Keratinocyte (primary cell): ENCODE measurements around the gene ANAPC15.

Experiments
- EZH2 ChIP-seq: IDR thresholded peaks from one replicate; pipeline ENCODE4 v1.6.1; 2012; ENCODE audit warnings: inconsistent platforms, mild to moderate bottlenecking, low read length, moderate library complexity
- TF ChIP-seq, protein P1 (sequence below), 3 experiments: IDR thresholded peaks in 1 of 3; conservative IDR thresholded peaks in 1 of 3; optimal IDR thresholded peaks in 1 of 3; 2 replicates in 2 of 3; 3 replicates in 1 of 3; pipeline versions ENCODE3 to v1.5.1; 2011; ENCODE audit warnings: low read length in 3 of 3, mild to moderate bottlenecking in 3 of 3, moderate library complexity in 2 of 3, control low read depth in 1 of 3, inconsistent platforms in 1 of 3; ENCODE audit not compliant: insufficient read depth in 2 of 3; ENCODE audit errors: extremely low read depth in 1 of 3

DNA sequence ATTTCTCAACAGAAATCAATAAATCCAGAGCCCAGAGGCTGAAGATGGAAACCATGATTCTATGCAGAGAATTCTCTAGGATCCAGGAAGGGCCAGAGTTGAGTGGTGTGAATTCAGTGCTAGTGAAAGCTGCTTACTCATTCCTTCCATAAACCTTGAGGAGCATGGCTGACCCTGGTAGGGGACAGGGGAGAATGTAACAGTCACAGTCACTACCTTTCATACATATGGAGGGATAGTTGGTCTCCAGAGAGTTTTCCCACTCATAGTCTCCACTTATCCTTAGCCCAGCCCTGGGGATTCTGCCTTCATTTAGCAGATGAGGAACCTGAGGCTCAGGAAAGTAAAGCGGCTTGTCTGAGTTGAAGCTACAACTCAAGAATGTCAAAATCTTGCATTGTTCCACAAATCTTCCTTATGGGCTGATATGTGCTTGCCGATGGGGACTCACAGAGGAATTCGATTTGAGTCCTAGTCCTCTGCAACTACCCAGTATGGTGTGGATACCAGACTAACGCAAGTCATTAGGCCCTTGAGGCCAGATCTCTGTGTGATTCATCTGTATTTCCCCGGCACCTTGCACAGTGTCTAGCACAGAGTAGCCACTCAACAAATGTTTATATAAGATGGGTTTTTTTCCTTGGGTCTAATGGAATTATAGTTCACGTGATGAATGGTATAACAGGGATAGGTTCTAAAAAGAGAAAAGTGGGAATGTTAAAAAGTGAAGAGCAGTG, 3.7 kb upstream of the ANAPC15 start:
- TF ChIP-seq, protein P1, sequence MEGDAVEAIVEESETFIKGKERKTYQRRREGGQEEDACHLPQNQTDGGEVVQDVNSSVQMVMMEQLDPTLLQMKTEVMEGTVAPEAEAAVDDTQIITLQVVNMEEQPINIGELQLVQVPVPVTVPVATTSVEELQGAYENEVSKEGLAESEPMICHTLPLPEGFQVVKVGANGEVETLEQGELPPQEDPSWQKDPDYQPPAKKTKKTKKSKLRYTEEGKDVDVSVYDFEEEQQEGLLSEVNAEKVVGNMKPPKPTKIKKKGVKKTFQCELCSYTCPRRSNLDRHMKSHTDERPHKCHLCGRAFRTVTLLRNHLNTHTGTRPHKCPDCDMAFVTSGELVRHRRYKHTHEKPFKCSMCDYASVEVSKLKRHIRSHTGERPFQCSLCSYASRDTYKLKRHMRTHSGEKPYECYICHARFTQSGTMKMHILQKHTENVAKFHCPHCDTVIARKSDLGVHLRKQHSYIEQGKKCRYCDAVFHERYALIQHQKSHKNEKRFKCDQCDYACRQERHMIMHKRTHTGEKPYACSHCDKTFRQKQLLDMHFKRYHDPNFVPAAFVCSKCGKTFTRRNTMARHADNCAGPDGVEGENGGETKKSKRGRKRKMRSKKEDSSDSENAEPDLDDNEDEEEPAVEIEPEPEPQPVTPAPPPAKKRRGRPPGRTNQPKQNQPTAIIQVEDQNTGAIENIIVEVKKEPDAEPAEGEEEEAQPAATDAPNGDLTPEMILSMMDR (optimal IDR thresholded peaks at IDR 0.05 in 1 of 3, IDR thresholded peaks at IDR 0.05 in 1 of 3, conservative IDR thresholded peaks at IDR 0.05 in 1 of 3; ENCODE audit: extremely low read depth in 1 of 3, insufficient read depth in 2 of 3, low read length in 3 of 3) = no peak
- TF ChIP-seq EZH2 = no peak
